PFSK-1 (cell line): ENCODE data around the gene DPP6.

Experiments
- FOXP2 ChIP-seq: optimal IDR thresholded peaks from 2 replicates; pipeline ENCODE3; 2011; ENCODE audit warnings: borderline replicate concordance, control low read depth, inconsistent platforms; ENCODE audit not compliant: insufficient read depth; ENCODE audit errors: extremely low read length, extremely low read depth
- POLR2AphosphoS5 ChIP-seq: IDR thresholded peaks from 2 replicates; pipeline ENCODE4 v1.6.1; 2012; ENCODE audit warnings: low read depth, mild to moderate bottlenecking, control low read depth, low read length, moderate library complexity
- TF ChIP-seq, protein P1 (sequence below), 2 experiments: IDR thresholded peaks; 2 replicates each; pipeline versions ENCODE4 v1.6.1 to v1.8.0; 2011 to 2012; ENCODE audit warnings: low read depth in 2 of 2, low read length in 2 of 2, control low read depth in 1 of 2, inconsistent platforms in 1 of 2, mild to moderate bottlenecking in 1 of 2, moderate library complexity in 1 of 2; ENCODE audit not compliant: insufficient read depth in 1 of 2

DNA sequence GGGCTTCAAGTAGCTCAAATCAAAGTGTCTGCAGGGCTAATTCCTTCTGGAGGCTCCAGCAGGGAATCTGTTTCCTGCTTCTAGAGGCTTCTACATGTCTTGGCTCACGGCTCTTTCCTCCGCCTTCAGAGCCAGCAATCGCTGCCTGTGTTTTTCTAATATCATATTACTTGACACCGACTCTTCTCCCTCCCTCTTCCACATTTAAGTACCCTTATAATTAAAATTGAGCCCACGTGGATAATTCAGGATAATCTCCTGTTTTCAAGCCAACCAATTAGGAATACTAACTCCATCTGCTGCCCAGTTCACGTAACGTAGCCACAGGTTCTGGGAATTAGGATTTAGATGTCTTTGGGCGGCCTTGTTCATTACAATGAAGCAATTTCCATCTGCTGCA lies 372.2 kb downstream of the DPP6 start:
- no peak for TF ChIP-seq POLR2AphosphoS5
- TF ChIP-seq, protein P1, sequence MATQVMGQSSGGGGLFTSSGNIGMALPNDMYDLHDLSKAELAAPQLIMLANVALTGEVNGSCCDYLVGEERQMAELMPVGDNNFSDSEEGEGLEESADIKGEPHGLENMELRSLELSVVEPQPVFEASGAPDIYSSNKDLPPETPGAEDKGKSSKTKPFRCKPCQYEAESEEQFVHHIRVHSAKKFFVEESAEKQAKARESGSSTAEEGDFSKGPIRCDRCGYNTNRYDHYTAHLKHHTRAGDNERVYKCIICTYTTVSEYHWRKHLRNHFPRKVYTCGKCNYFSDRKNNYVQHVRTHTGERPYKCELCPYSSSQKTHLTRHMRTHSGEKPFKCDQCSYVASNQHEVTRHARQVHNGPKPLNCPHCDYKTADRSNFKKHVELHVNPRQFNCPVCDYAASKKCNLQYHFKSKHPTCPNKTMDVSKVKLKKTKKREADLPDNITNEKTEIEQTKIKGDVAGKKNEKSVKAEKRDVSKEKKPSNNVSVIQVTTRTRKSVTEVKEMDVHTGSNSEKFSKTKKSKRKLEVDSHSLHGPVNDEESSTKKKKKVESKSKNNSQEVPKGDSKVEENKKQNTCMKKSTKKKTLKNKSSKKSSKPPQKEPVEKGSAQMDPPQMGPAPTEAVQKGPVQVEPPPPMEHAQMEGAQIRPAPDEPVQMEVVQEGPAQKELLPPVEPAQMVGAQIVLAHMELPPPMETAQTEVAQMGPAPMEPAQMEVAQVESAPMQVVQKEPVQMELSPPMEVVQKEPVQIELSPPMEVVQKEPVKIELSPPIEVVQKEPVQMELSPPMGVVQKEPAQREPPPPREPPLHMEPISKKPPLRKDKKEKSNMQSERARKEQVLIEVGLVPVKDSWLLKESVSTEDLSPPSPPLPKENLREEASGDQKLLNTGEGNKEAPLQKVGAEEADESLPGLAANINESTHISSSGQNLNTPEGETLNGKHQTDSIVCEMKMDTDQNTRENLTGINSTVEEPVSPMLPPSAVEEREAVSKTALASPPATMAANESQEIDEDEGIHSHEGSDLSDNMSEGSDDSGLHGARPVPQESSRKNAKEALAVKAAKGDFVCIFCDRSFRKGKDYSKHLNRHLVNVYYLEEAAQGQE (IDR thresholded peaks at IDR 0.05; ENCODE audit: insufficient read depth in 1 of 2, low read depth in 2 of 2, low read length in 2 of 2) = no peak
- TF ChIP-seq FOXP2 = no peak
